Astrocyte (in vitro differentiated cells and primary cell): ENCODE data around the gene RBM47. TPM values are rescaled to one million over a fixed set of nuclear protein-coding genes. Genes with fewer than 3 reads are reported as not detected.

Source experiments
- DNase-seq: peaks from one replicate; pipeline ENCODE4 v3.0.0-alpha.2; 2010; ENCODE audit warnings: low read depth
- FAIRE-seq: peaks from 2 replicates; lab custom pipeline; 2011; peaks lifted over from hg19 to GRCh38; lab: Jason Lieb, UNC
- H2AFZ ChIP-seq: 2 replicates; pipeline ENCODE4 v1.6.0; 2012; ENCODE audit warnings: low read depth, low read length, inconsistent platforms
- H3K27ac ChIP-seq: 2 replicates; pipeline ENCODE4 v1.5.1; 2011; ENCODE audit warnings: low read depth, low read length, inconsistent platforms
- H3K27me3 ChIP-seq: 2 replicates; pipeline ENCODE4 v1.6.0; 2011; ENCODE audit warnings: low read length, inconsistent platforms; ENCODE audit not compliant: insufficient read depth
- H3K36me3 ChIP-seq: 2 replicates; pipeline ENCODE4 v1.5.1; 2011; ENCODE audit warnings: low read length, inconsistent platforms; ENCODE audit not compliant: insufficient read depth
- H3K4me1 ChIP-seq: 2 replicates; pipeline ENCODE4 v1.5.1; 2011; ENCODE audit warnings: low read length, inconsistent platforms; ENCODE audit not compliant: insufficient read depth
- H3K4me2 ChIP-seq: 2 replicates; pipeline ENCODE4 v1.6.0; 2012; ENCODE audit warnings: low read length, inconsistent platforms
- H3K4me3 ChIP-seq: 2 replicates; pipeline ENCODE4 v1.5.1; 2011; ENCODE audit warnings: low read depth, mild to moderate bottlenecking, low read length, inconsistent platforms; ENCODE audit not compliant: insufficient read depth
- H3K79me2 ChIP-seq: 2 replicates; pipeline ENCODE4 v1.6.0; 2012; ENCODE audit warnings: mild to moderate bottlenecking, low read length, inconsistent platforms; ENCODE audit not compliant: insufficient read depth
- H3K9ac ChIP-seq: 2 replicates; pipeline ENCODE4 v1.6.0; 2012; ENCODE audit warnings: mild to moderate bottlenecking, low read length, inconsistent platforms
- H3K9me3 ChIP-seq: 2 replicates; pipeline ENCODE4 v1.5.1; 2012; ENCODE audit warnings: low read depth, mild to moderate bottlenecking, low read length, inconsistent platforms; ENCODE audit not compliant: insufficient read depth
- H4K20me1 ChIP-seq: 2 replicates; pipeline ENCODE4 v1.6.0; 2012; ENCODE audit warnings: low read length, inconsistent platforms; ENCODE audit not compliant: insufficient read depth
- H3K27ac Mint-ChIP-seq: one replicate; pipeline ENCODE4 v1.8.0; 2021; ENCODE audit warnings: mild to moderate bottlenecking, mixed read lengths; ENCODE audit not compliant: unreplicated experiment
- H3K27me3 Mint-ChIP-seq: one replicate; pipeline ENCODE4 v1.8.0; 2021; ENCODE audit warnings: low read depth, mixed read lengths; ENCODE audit not compliant: unreplicated experiment
- H3K36me3 Mint-ChIP-seq: one replicate; pipeline ENCODE4 v1.8.0; 2021; ENCODE audit warnings: low read depth, mixed read lengths; ENCODE audit not compliant: unreplicated experiment
- H3K4me1 Mint-ChIP-seq: one replicate; pipeline ENCODE4 v1.8.0; 2021; ENCODE audit warnings: low read depth, mixed read lengths; ENCODE audit not compliant: unreplicated experiment
- H3K4me3 Mint-ChIP-seq: one replicate; pipeline ENCODE4 v1.8.0; 2021; ENCODE audit warnings: mild to moderate bottlenecking, moderate library complexity, mixed read lengths; ENCODE audit not compliant: unreplicated experiment
- H3K9me3 Mint-ChIP-seq: one replicate; pipeline ENCODE4 v1.8.0; 2021; ENCODE audit warnings: mild to moderate bottlenecking, mixed read lengths; ENCODE audit not compliant: unreplicated experiment
- CTCF ChIP-seq: IDR thresholded peaks from 2 replicates; pipeline ENCODE4 v1.5.1; 2011; ENCODE audit warnings: low read depth, mild to moderate bottlenecking, inconsistent platforms, low read length, moderate library complexity; ENCODE audit not compliant: insufficient read depth
- EZH2 ChIP-seq: IDR thresholded peaks from 2 replicates; pipeline ENCODE4 v1.6.1; 2012; ENCODE audit warnings: mild to moderate bottlenecking, low read length, inconsistent platforms; ENCODE audit not compliant: insufficient read depth
- total RNA-seq: library from RNA; stranded (reverse); gene quantifications from 2 replicates; pipeline ENCODE4 v1.2.1, GENCODE V29; 2021

The RBM47 gene
- total RNA-seq, 1 donor from 2014 or later, result 2.9 TPM

- H3K27ac Mint-ChIP-seq, result no peak overlapping the region
- Histone ChIP-seq H3K9me3 (no peaks in the 10 kb centered on the region), H3K27ac (no peak overlapping the region), H2AFZ (no peak overlapping the region), H3K27me3 (no peaks in the 10 kb centered on the region), H4K20me1 (no peaks in the 10 kb centered on the region), H3K4me2 (no peak overlapping the region), H3K9ac (no peak overlapping the region), H3K4me1 (no peaks in the 10 kb centered on the region), H3K79me2 (no peaks in the 10 kb centered on the region), H3K4me3 (no peak overlapping the region), H3K36me3 (no peaks in the 10 kb centered on the region)
- DNase-seq, result no peak
- H3K27me3 Mint-ChIP-seq, result peaks cover 2% of the 10 kb centered on the region
- no peak overlapping the region for H3K4me3 Mint-ChIP-seq
- TF ChIP-seq CTCF (no peak), EZH2 (no peak)
- FAIRE-seq, result no peak
- no peaks in the 10 kb centered on the region for H3K36me3 Mint-ChIP-seq
- peaks cover 1% of the 10 kb centered on the region for H3K4me1 Mint-ChIP-seq
- H3K9me3 Mint-ChIP-seq, result peaks cover 8% of the 10 kb centered on the region
These were observed 211.0 kb downstream of the RBM47 start for GRCh38 chr4:40418430-40419230.

- no peak for FAIRE-seq
- no peaks in the 10 kb centered on the region for H3K4me1 ChIP-seq
- peaks cover 8% of the 10 kb centered on the region for H3K9me3 Mint-ChIP-seq
- H3K9me3 ChIP-seq, result no peaks in the 10 kb centered on the region
- no peak overlapping the region for H3K4me3 Mint-ChIP-seq
- no peak overlapping the region for H3K9ac ChIP-seq
- no peak overlapping the region for H3K27ac ChIP-seq
- H3K4me1 Mint-ChIP-seq, result no peaks in the 10 kb centered on the region
- H2AFZ ChIP-seq, result no peak overlapping the region
- DNase-seq, result no peak
- H3K4me2 ChIP-seq, result no peak overlapping the region
- no peaks in the 10 kb centered on the region for H3K36me3 Mint-ChIP-seq
- H3K27ac Mint-ChIP-seq, result no peak overlapping the region
- H3K27me3 Mint-ChIP-seq, result peaks cover 2% of the 10 kb centered on the region
- no peaks in the 10 kb centered on the region for H3K36me3 ChIP-seq
- H4K20me1 ChIP-seq, result no peaks in the 10 kb centered on the region
- no peak for TF ChIP-seq CTCF
- no peak for TF ChIP-seq EZH2
- H3K79me2 ChIP-seq, result no peaks in the 10 kb centered on the region
- H3K27me3 ChIP-seq, result no peaks in the 10 kb centered on the region
- H3K4me3 ChIP-seq, result no peak overlapping the region
These were observed 211.7 kb downstream of the RBM47 start for GRCh38 chr4:40417941-40418340.

- FAIRE-seq (no peak), DNase-seq (no peak)
- H3K27ac Mint-ChIP-seq, result no peak overlapping the region
- TF ChIP-seq CTCF (no peak), EZH2 (no peak)
- no peak overlapping the region for H3K9ac ChIP-seq
- H3K9me3 ChIP-seq, result no peaks in the 10 kb centered on the region
- no peak overlapping the region for H3K4me3 ChIP-seq
- H2AFZ ChIP-seq, result no peak overlapping the region
- no peaks in the 10 kb centered on the region for H3K36me3 Mint-ChIP-seq
- H3K4me1 ChIP-seq, result no peaks in the 10 kb centered on the region
- H4K20me1 ChIP-seq, result no peaks in the 10 kb centered on the region
- no peak overlapping the region for H3K4me3 Mint-ChIP-seq
- H3K9me3 Mint-ChIP-seq, result peaks cover 7% of the 10 kb centered on the region
- peaks cover 2% of the 10 kb centered on the region for H3K27me3 Mint-ChIP-seq
- H3K36me3 ChIP-seq, result no peaks in the 10 kb centered on the region
- H3K79me2 ChIP-seq, result no peaks in the 10 kb centered on the region
- H3K27ac ChIP-seq, result no peak overlapping the region
- no peaks in the 10 kb centered on the region for H3K4me1 Mint-ChIP-seq
- H3K27me3 ChIP-seq, result no peaks in the 10 kb centered on the region
- no peak overlapping the region for H3K4me2 ChIP-seq
These were observed 215.0 kb downstream of the RBM47 start for GRCh38 chr4:40414673-40415072.
